Activated B cell treated with CpG ODN at 0.5 μM for 24 hours (primary cell): ENCODE measurements around the gene CEP72. TPM values are rescaled to one million over a fixed set of nuclear protein-coding genes. Genes with fewer than 3 reads are reported as not detected.
"Not testable (repeated sequence)": the region's sequence is repeated elsewhere in the genome, so short reads cannot be mapped to it uniquely, and the experiment has no call there.

Experiments used
- ATAC-seq: fragments of 200-7000 bp; cut with Tn5 transposase; one replicate; pipeline ENCODE4 v1.10.0; 2021; ENCODE audit warnings: low read depth, mild to moderate bottlenecking, moderate library complexity
- CTCF ChIA-PET: fragments of 350-600 bp; sonication (Branson Sonifier 250); formaldehyde crosslinking; loops from one replicate; lab custom pipeline; 2021; ENCODE audit warnings: antibody characterized with exemption; lab: Charles Lee
- POLR2A ChIA-PET: fragments of 350-600 bp; sonication (Branson Sonifier 250); formaldehyde crosslinking; loops from one replicate; lab custom pipeline; 2021; ENCODE audit warnings: antibody characterized with exemption; lab: Charles Lee
- DNase-seq: peaks from one replicate; pipeline ENCODE4 v3.0.0; 2022
- H3K27ac Mint-ChIP-seq: one replicate; pipeline ENCODE4 v1.8.0; 2020; ENCODE audit warnings: mixed read lengths
- H3K27me3 Mint-ChIP-seq: one replicate; pipeline ENCODE4 v1.8.0; 2021; ENCODE audit warnings: mixed read lengths
- H3K36me3 Mint-ChIP-seq: one replicate; pipeline ENCODE4 v1.8.0; 2021; ENCODE audit warnings: low read depth, mixed read lengths
- H3K4me1 Mint-ChIP-seq: one replicate; pipeline ENCODE4 v1.8.0; 2021; ENCODE audit warnings: mixed read lengths
- H3K4me3 Mint-ChIP-seq: one replicate; pipeline ENCODE4 v1.8.0; 2020; ENCODE audit warnings: mild to moderate bottlenecking, mixed read lengths
- H3K9me3 Mint-ChIP-seq: one replicate; pipeline ENCODE4 v1.8.0; 2020; ENCODE audit warnings: mixed read lengths
- intact Hi-C: fragments of 100-400 bp; cut with micrococcal nuclease; formaldehyde crosslinking; loops from one replicate; pipeline ENCODE4 v1.15.1; 2024
- total RNA-seq: library from RNA; stranded (reverse); gene quantifications from 2 replicates; pipeline ENCODE4 v1.2.3, GENCODE V29; 2022
- TF ChIP-seq, protein P1 (sequence below): fragments of 200-600 bp; IDR thresholded peaks from one replicate; pipeline ENCODE4 v1.8.0; 2022; ENCODE audit warnings: antibody characterized with exemption, mild to moderate bottlenecking

CEP72 gene
- total RNA-seq, 1 donor from 2014 or later: 17.4 TPM

DNA sequence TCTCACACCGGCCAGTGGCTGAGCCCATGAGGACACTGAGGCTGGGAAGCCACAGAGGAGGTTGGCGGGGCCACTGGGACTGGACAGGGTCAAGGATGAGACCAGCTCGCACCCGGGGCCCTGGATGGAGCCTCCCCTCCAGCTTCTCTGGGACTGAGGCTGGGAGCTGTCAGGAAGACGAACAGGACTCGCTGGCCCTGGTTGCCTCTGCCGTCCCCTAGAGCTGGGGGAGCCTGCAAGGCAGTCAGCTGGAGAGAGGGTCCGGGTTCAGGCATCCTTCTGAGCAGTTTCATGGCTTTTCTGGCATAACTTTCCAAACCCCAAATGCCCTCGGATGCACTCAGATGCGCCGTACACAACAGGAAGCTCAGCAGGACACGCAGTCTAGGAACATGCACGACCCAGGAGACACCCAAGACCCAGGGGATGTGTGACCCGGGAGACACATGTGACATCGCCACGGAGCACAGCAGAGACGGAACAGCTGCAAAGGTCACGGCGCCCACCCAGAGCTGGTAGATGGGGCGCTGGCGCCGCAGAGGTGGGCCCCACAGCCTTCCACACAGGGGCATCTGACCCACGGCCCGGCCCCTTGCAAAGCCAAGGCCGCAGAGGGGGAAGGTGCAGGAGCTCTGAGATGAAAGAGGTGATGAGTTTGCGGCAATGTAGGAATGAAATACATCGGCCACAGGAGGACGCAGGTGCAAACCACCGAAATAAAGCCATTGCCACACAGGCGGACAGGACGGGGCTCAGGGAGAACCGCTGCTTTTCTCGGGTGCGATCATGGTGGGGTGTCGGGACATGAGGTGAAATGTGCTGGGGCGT lies 63.9 kb downstream of the CEP72 start:
- Mint-ChIP-seq H3K4me1 (peaks cover 13% of the 10 kb centered on the region), H3K4me3 (no peak overlapping the region), H3K27ac (no peak overlapping the region), H3K9me3 (no peaks in the 10 kb centered on the region), H3K27me3 (peaks cover 8% of the 10 kb centered on the region), H3K36me3 (no peaks in the 10 kb centered on the region)
- DNase-seq (no peak), ATAC-seq (no peak)
- intact Hi-C loops: no loop called here
- TF ChIP-seq, protein P1, sequence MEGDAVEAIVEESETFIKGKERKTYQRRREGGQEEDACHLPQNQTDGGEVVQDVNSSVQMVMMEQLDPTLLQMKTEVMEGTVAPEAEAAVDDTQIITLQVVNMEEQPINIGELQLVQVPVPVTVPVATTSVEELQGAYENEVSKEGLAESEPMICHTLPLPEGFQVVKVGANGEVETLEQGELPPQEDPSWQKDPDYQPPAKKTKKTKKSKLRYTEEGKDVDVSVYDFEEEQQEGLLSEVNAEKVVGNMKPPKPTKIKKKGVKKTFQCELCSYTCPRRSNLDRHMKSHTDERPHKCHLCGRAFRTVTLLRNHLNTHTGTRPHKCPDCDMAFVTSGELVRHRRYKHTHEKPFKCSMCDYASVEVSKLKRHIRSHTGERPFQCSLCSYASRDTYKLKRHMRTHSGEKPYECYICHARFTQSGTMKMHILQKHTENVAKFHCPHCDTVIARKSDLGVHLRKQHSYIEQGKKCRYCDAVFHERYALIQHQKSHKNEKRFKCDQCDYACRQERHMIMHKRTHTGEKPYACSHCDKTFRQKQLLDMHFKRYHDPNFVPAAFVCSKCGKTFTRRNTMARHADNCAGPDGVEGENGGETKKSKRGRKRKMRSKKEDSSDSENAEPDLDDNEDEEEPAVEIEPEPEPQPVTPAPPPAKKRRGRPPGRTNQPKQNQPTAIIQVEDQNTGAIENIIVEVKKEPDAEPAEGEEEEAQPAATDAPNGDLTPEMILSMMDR: no peak
- ChIA-PET CTCF (no interaction called here), POLR2A (no interaction called here)

DNA sequence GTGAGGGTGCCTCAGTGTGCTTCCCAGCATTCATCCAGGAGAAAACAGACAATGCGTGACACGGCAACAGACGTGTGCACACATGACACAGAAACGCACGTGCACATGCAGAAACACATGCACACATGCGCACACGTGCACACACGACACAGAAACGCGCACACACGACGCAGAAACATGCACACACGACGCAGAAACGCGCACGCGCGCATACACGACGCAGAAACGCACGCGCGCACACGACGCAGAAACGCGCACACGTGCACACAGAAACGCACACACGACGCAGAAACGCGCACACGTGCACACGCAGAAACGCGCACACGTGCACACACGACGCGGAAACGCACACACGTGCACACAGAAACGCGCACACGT lies 64.5 kb downstream of the CEP72 start:
- Mint-ChIP-seq H3K27ac (no peak overlapping the region), H3K9me3 (no peaks in the 10 kb centered on the region), H3K27me3 (peaks cover 8% of the 10 kb centered on the region), H3K36me3 (no peaks in the 10 kb centered on the region), H3K4me1 (peaks cover 13% of the 10 kb centered on the region), H3K4me3 (no peak overlapping the region)
- POLR2A ChIA-PET: no interaction called here
- intact Hi-C loops: no loop called here
- TF ChIP-seq, protein P1: no peak
- DNase-seq: no peak
- no peak for ATAC-seq
- CTCF ChIA-PET: no interaction called here

DNA sequence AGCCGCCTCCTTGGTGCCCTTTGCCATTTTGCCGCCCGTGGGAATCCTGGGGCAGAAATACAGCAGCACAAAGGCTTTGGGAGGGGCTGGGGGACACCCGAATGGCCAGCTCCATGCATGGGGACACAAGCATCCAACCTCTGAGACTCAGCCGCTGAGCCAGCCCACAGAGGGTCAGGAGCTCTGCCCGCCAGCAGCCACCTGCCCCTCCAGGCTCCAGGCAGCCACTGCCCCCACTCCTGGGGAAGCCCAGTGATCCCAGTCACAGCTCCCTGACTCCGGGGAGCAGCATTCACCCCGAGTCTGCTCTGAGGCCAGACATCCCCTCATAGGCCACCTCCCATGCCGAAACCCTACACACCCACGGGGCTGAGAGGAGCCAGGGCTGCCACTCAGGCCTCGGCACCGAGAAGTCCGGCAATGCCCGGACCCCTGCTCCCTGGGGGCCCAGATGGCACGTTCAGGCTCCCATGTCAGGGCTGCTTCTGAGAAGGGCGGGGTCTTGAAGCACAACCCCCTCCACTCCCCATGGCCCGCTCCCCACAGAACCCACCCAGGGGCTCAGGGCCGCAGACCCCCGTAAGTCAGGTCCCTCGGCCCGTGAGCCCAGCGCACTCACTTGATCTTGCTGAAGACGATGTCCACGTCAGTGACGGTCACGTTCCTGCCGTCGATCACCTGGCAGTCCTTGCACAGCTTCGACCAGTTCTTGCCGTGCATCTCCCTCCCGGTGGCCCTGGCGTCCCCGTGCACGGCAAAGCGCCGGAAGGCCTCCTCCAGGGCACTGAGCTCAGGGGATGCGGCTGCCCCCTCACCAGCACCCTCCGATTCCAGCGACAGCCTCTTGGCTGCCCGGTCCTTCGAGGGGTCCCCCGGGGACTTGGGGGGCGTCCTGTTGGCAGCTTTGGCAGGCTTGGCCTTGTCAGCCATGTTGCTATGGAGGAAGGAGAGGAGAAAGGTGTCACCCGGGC lies 65.3 kb downstream of the CEP72 start:
- no peak for ATAC-seq
- Mint-ChIP-seq H3K27me3 (peaks cover 8% of the 10 kb centered on the region), H3K36me3 (no peaks in the 10 kb centered on the region), H3K9me3 (no peaks in the 10 kb centered on the region), H3K4me1 (peaks cover 8% of the 10 kb centered on the region), H3K27ac (no peak overlapping the region), H3K4me3 (no peak overlapping the region)
- DNase-seq: no peak
- intact Hi-C loops: no loop called here
- TF ChIP-seq, protein P1: no peak
- ChIA-PET POLR2A (no interaction called here), CTCF (no interaction called here)

DNA sequence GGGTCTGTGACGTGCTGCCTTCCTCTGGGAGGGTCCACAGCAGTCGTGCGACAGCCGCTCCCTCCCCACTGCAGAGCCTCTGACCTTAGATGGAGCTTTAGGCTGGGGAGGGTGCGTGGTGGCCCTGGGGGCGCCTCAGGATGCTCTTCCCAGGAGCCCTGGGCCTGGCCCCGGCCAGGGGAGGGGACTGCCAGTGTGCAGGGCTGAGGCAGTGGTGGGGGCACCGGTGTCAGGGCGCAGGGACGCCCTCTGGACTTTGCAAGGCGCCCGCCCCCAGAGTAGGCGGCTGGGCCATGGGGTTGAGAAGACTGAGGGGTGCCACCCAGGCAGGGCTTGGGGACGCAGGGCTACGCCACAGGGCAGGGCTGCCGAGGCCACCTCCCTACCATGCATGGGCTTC lies 66.4 kb downstream of the CEP72 start:
- H3K36me3 Mint-ChIP-seq, H3K9me3 Mint-ChIP-seq, POLR2A ChIA-PET, H3K4me1 Mint-ChIP-seq, ATAC-seq, CTCF ChIA-PET, H3K4me3 Mint-ChIP-seq, intact Hi-C loops, H3K27ac Mint-ChIP-seq, H3K27me3 Mint-ChIP-seq, DNase-seq: not testable (repeated sequence)

DNA sequence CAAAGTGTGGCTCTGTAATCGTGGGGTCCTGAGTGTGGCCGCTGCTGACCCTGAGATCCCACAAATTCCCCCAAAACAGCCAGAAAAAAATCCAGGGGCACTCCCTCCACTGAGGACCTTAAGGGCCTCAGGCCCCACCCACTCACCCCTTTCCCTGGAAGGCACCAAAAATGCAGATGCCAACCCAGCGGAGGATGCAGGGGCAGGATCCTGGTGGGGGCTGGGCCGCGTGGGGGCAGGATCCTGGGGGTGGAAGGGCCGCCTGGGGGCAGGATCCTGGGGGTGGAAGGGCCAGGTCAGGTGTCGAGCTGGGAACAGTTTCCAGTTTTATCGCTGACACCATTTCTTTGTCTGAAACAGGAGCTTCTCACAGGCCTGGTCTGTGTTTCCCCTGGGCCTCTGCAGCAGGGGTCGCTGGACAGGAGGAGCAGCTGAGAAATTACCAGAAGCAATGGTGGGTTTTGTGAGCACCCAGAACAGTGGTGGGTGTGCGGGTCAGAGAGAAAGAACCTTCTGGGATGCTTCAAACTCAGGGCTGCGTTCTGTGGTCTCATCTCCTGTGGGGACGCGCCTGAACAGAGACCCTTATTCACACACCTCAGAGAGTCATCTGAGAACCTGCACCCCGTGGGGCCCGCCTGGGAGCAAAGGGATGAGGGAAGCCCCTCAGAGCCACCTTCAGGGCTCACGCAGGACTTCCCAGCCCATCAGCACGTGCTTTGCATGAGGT lies 67.2 kb downstream of the CEP72 start:
- H3K27ac Mint-ChIP-seq, CTCF ChIA-PET, ATAC-seq, H3K4me1 Mint-ChIP-seq, H3K4me3 Mint-ChIP-seq, H3K27me3 Mint-ChIP-seq, POLR2A ChIA-PET, H3K9me3 Mint-ChIP-seq, H3K36me3 Mint-ChIP-seq, DNase-seq, intact Hi-C loops: not testable (repeated sequence)

DNA sequence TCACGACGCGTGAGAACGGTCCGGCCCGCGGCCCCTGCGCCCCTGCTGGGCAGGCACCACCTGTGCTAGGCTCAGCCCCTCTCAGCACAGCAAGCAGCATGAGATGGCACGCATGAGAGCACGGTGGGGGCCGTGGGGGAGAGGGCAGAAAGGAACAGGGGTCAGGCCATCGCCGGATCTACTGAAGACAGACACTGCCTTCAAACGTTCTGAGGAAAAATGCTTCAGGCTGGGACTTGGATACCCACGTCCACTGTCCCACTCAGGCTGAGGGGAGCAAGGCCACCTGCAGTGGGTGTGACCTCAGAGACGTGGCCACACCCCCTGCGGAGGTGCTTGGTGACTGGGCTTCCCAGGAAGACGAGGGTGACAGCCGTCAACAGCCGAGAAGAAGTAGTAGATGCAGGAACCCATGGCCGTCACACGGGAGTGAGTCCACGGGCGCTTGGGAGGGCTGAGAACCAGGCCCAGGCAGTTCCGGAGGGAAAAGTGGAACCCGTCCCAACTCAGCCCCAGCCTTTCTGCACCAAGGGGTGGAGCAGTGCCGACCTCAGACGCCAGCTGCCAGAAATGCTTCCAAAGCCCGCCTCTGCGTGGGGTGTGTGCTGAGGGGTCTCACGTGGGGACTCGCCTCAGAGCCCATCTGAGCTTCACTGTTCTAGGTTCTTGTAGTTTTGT lies 68.1 kb downstream of the CEP72 start:
- DNase-seq, H3K27me3 Mint-ChIP-seq, ATAC-seq, POLR2A ChIA-PET, CTCF ChIA-PET, H3K36me3 Mint-ChIP-seq, H3K9me3 Mint-ChIP-seq, H3K4me3 Mint-ChIP-seq, H3K4me1 Mint-ChIP-seq, H3K27ac Mint-ChIP-seq, intact Hi-C loops: not testable (repeated sequence)

DNA sequence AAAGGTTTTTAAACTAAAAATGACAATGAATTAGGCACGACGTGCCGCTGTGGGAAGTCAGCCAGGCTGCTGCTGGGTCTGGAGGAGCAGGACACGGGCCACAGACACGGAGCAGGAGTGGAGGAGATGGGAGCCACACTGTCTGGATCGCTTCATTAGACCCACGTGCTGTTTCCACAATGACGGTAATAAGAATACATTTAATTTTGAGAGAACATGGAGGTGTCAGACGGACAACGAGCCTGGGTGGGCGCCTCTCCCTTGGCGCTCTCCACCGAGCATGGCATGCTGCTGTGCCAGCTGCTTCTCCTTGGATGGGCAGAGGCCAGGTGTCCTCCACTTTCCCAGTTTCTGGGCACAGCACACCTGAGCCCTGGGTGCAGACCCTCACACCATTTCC lies 68.7 kb downstream of the CEP72 start:
- DNase-seq, ATAC-seq, H3K4me3 Mint-ChIP-seq, H3K27me3 Mint-ChIP-seq, H3K9me3 Mint-ChIP-seq, intact Hi-C loops, CTCF ChIA-PET, H3K27ac Mint-ChIP-seq, POLR2A ChIA-PET, H3K4me1 Mint-ChIP-seq, H3K36me3 Mint-ChIP-seq: not testable (repeated sequence)

DNA sequence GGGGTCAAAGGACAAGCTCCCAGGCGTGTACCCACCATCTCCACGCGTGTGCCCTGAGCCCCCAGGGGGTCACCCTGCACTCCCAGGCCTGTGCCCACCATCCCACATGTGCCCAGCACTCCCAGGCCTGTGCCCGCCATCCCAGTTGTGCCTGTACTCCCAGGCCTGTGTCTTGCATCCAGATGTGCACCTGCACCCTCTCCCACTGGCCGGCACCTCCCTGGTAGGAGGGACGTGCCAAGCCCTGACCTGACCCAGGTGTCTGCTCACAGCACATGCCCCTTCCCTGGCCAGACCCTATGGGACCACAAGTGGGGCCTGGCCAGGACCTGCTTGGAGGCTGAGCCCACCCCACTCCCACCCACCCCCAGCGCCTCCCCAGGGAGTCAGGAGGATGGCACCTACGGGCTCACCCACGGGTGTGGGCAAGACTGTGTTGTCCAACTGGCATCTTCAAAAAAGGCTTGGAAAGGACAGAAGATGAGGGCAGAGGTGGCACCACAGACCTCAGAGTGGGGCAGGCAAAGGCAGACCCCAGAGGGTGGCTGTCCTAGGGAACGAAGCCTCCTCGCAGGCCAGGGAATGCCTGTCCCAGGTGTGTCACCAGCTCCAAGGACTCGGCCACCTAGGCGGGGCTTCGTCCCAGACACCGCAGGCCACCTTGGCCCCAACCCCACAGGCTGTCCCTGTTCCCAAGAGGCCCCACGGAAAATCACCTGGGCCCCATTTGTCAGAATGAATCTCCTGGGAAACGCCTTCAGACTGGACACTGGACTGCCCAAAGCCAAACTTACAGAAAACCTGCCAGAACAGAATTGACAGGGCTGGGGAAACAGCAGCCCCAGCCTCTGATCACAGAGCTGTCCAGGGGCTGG lies 69.4 kb downstream of the CEP72 start:
- ATAC-seq, H3K36me3 Mint-ChIP-seq, CTCF ChIA-PET, DNase-seq, H3K4me1 Mint-ChIP-seq, H3K9me3 Mint-ChIP-seq, H3K4me3 Mint-ChIP-seq, H3K27me3 Mint-ChIP-seq, H3K27ac Mint-ChIP-seq, intact Hi-C loops, POLR2A ChIA-PET: not testable (repeated sequence)
